GM18502 (cell line): ENCODE results near the gene BAHCC1.

Source experiments
- ATAC-seq: cut with Tn5 transposase; IDR thresholded peaks from one replicate; pipeline ENCODE4 v1.9.1; 2021; ENCODE audit warnings: mild to moderate bottlenecking; ENCODE audit not compliant: unreplicated experiment, poor library complexity

BAHCC1 gene

DNA sequence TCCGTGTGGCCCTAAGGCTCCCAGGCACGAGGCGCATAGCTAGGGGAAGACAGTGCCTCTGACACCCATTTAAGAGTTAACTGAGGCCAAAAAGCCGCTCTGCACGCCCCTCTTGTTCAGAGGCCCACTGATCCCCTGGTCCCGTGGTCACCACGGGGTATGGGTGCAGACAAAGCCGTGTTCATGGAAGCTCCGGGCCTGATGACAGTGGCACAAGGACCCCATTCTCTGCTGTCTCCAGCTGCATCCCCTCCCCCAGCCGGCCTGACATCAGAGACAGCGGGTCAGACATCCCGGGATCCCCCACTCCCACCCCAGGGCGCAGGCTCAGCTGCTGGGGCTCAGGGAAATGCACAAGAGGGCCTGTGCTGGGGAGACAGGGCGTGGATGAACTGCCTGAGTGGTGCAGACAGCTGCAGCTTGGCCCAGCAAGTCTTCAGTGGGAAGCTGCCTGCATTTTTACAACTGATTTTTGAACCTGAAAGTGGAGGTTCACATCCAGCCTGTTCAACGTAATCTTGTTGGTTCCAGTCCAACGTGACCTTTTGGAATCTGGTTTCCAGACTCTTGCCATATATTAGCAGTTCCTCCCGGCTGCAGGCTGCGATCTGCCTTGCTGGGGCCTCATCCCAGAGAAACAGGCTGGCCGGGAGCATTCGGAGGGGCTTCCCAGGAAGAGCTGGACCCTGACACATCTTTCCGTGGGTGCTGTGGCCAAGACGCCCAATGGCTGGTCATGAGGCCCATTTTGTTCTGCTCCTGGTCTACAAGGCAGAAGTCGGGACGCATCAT lies 9.7 kb upstream of the BAHCC1 start:
- no peak for ATAC-seq

DNA sequence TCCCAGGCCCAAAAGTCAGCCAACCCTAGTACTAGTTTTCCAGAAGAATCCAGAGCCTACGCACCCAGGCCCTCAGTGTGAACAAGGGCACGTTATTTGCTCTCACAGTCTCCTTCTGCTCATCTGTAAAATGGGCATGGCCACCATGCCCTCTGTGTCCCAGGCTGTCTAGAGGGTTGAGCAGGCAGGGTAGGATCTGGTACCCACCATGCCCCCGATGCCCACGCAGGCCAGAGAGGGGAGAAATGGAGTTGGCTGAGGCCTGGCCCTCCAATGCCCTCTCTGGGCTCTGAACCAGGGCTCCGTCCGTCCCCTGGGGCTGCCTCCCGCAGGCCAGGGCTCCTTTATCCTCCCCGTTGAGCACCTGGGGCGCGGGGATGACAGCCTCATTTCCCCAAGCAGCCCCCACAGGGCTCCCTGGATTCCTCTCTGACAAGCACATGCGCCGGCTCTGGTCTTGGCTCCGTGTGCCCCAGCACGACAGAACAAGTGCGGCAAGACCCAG lies 9.1 kb upstream of the BAHCC1 start:
- ATAC-seq, result no peak

DNA sequence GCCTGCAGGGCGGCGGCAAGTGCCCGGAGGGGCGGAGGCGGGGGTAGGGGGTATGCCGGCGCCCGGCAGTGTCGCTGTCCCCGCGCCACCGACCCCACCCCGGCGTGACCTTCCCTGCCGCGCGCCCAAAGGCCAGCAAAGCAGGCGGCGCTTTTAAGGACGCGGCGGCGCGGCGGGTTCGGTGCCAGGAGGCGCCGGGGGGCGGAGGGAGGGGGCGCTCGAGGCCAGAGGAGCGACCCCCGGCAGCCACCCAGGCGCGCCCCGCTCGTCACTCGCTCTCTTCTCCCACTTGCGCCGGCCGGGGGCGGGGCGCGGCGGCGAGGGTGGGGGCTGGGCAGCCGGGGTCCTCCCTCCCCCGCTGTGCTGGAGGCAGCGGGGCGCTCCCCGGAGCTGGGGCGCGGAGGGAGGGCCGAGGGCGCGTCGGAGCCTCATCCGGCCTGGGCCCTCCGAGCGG lies 8.6 kb upstream of the BAHCC1 start:
- ATAC-seq, result no peak

DNA sequence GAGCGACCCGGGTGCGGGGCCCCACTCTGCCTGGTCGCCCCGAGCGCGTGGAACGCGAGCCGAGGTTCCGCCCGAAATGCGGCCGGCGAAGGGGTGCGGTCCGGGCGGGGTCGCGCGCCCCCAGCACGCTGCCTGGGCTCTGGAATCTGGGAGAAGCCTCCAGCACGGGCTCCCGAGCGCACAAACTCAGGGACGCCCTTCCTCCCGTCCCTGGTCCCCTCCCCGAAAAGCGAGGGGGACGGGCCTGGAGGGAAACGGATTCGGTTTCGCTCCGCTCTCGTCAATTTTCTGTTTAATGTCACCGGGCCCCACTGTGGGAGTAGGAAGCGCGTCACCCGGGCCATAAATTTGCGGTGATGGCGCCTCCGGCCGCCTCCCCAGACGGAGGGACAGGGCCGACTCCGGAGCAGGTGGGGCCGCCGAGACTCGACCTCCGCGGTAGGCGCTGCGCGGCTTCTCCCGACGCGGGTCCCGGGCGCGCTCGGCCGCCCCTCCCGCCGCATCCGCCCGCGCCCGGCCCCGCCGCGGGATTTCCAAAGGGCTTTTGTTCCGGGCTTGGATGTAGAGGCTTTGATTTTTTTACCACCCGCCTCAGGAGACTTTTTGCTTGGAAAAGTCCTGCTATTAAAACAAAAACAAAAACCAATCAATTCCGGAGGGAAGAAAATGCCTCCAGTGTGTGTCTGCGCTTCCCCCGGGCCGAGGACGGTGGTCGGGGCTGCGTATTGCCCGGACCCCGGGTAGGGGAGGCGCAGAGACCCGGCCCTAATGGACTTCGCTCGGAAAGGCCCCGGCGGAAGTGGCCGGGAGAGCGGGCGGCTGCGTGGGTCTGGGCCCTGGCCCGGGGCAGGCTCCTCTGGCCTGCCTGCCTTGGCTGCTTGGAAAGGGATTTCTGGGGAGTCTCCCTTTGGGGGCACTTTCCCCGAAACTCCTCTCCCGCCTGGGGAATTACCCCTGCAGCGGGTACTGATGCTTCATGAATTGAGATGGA lies 7.9 kb upstream of the BAHCC1 start:
- no peak for ATAC-seq

DNA sequence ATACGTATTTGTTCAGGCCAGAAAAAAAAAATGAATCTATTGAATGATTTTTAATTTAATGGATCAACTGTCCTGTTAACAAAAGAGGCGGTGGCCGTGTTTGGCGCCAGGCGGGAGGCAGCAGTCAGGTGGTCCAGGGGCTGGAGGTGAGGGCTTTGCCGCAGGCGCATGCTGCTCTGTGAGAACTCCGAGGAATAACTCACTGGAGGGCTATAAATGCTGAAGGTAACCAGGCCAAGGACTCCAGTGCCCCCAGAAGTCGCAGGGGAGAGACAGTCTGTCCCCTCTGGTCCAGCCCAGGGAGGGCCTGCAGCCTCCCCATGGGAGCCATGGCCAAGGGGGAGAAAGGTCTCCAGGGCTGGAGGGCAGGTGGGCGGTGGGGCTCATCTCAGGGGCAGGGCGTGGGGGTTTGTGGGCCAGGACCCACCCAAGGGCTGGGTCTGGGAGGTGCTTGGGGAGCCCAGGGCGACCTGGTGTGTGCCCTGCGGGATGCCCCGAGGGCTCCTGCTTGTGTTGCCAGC lies 7.1 kb upstream of the BAHCC1 start:
- no peak for ATAC-seq

DNA sequence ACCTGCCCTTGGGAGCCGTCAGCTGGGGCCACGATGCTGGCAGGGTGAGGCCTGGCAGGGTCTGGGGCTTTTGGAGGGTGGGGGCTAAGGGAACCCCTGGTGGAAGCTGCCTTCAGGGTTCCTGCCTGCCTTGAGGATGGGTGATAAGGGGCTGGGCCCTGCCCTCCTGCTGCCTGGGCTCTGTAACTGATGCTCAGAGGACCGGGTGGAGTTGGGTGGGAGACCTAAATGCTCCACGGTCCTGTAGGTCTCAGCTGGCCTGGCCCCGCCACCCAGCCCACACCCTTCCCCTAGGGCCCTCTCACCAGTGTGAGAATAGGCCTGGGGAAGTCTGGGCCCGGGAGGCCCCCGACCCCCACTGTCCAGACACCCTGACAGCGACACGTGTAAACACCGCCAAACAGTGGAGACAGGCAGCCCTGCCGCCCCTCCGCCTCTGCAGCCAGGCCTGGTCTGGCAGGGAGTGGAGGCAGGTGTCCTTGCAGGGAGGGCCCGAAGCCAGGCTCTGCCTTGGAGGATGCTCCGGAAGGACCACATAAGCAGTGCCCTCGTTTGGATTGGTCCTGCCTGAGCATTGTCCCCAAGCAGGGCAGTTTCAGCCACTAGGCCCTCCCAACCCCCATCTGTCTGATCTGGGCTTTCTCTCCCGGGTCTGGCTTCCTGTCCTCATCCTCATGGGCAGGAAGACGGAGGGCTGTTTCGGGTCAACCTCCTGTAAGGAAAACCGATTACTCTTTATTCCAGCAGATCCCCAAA lies 6.5 kb upstream of the BAHCC1 start:
- no peak for ATAC-seq

DNA sequence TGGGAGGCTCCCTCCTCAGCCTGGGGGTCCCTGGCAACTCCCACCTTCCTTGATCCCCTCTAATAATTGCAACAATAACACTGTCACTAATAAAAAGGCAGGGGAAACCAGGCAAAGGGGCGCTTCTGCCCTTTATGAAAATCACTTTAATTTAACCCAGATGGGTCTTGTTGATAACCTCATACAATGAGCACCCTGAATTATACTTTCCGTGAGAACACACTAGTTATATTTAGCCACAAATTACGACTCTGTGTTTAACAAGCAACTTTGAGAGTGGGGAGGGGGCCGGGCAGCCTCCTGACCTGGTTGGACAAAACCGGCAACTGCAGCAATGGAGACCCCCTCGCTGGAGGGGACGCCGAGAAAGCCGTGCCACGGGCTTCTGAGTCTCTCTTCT lies 5.7 kb upstream of the BAHCC1 start:
- ATAC-seq, result no peak

DNA sequence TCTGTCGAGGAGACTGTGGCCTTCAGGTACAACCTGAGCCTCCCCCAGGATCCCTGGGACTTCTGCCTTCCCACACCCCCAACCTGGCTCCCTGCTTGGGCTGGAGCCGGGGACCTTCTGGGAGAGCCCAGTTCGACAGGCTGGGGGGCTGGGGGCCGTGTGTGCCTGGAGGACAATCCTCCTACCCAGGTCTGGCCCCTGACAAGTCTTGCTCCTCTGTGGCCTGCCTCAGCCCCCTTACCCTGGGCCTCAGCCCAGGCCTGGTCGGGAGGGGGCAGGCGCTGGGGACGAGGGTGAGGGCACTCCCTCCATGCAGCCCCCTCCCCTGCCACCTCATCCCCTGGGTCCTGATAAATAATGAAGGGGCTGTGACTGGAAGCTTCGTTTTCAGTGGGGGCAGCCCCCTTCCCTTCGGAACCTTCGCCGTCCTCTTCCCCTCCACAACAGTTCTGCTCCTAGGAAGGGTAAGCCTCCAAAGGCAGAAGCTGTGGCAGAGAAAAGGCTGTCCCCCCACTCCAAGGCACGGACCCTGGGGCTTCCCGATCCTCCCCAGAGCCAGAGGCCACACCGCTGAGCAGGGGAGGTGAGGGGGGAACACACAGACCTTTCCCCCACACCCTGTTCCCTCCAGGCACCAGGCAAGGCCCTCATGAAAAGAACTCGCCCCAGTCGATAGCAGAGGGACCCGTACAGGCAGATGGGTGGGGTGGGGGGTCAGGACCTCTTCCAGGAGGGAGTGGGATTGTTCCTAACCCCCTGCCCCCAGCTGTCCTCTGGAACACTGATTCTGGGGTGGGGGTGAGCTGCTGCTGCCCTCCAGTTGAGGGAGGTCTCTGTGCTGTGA lies 5.0 kb upstream of the BAHCC1 start:
- ATAC-seq, result no peak

DNA sequence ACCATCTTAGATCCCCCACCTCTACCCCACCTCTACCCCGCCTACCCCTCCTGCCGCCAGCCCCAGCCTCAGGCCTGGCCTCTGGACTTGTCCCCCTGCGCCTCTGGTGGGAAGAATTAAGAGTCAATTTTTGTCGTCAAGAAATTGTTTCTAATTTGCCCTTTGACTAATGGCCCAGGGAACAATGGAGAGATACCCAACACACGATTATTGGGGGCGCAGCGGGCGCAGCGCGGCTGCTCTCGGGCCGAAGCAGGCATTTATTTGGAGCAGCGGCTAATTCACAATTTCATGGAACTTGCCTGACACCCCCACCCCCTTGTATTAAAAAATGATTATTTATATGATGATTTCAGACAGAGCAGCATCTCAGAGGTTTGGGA lies 4.4 kb upstream of the BAHCC1 start:
- ATAC-seq, result no peak

DNA sequence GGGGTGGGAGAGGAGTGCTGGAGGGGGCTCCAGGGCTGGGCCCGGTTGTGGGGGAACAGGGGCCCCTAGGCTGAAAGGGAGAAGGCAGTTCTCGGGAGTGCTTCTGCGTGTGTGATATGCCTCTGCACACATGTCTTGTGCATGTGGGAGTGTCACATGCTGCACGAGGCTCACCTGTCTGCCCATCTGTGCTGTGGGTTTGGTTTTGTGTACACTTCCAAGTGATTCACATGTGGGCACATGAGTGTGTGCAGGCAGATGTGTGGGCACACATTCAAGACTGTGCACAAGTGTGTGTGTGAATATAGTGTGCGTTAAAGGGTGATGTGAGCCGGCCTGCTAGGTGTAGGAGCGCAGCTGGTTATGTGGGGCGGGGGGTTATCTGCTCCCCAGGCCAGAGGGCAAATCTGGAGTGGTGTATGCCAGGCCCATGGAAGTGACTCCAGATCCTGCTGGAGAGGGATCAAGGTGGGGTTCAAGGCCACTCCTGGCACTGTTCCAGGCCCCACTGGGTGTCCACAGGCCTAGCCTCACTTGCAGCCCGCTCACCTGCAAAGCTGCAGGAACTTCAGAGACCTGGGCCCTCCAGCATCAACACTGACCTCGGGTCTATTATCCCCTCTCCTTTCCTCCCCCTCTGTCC lies 3.8 kb upstream of the BAHCC1 start:
- no peak for ATAC-seq

DNA sequence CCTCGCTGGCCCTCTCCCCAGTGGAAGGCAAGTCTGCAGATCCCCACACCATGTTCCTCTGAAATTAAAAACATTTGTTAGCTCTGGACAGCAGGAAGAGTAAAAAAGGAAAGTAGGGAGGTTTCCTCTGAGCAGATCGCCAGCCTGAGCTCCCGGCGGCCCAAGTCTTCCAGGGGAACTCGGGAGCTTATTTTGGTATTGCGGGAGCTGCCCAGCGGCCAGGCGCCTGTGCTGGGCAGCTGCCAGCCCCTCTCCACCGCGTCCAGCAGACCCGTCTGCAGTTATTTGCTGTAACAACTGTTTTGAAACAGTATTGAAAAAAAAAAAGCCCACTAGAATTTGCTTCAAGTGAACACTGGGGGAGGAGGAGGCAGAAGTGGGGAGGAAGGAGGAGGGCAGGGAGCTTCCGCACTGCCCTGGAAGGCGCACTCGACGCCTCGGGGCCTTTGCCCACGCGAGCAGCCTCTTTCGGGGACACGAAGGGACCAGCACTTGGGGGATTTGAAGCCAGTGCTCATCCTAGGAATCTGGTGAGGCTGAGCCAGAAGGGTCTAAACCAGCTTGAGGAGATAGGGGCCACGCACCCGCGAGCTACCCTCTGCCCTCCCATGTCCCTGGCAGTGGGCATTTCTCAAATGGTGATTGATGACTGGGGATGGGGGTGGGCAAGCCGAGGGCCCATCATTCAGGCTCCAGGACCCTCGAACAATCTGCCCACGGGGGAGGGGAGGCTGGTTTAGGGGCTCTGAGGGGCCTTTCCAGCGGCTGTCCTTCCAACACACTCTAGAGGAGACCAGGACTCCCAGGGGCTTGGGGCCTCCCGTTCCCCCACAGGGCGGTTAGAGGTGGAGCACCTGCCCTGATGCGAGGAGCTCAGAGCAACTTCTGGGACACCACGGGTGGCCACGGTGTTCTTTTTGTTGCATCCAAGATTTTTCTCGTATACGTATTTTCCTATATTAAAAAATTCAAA lies 3.0 kb upstream of the BAHCC1 start:
- ATAC-seq, result no peak

DNA sequence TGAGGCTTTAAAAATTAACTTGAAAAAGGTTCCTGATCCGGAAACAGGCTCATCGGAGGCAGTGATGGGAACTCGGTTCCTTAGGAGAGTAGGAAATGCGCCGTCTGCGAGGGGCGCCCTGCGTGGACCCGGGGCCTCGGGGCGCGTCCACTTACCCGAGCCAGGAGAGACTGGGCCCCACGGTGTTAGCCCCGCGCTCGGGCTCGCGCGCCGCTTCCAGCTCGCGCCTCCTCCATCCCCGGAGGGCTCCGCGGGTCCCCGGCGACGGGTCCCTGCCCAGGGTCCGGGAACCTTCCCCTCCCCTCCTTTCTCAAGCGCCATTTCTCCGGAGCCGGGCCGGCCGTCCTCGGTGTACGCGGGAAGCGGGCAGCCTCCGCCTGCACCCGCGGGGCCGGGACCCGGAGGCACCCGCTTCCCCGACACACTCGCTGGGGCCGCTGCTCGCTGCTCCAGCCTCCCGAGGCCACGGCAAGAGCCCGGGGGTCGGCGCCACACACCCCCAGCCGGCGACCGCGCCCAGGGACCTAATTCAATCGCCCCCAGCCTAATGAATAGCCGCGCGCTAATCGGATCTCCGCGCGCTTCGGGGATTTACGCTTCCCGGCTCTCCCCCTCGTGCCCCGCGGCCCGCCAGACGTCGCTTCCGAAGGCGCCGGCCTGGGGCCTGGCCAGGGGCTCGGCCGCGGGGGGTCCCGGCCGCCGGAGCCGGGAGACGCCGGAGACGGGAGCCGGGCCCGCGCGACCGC lies 2.2 kb upstream of the BAHCC1 start:
- no peak for ATAC-seq

DNA sequence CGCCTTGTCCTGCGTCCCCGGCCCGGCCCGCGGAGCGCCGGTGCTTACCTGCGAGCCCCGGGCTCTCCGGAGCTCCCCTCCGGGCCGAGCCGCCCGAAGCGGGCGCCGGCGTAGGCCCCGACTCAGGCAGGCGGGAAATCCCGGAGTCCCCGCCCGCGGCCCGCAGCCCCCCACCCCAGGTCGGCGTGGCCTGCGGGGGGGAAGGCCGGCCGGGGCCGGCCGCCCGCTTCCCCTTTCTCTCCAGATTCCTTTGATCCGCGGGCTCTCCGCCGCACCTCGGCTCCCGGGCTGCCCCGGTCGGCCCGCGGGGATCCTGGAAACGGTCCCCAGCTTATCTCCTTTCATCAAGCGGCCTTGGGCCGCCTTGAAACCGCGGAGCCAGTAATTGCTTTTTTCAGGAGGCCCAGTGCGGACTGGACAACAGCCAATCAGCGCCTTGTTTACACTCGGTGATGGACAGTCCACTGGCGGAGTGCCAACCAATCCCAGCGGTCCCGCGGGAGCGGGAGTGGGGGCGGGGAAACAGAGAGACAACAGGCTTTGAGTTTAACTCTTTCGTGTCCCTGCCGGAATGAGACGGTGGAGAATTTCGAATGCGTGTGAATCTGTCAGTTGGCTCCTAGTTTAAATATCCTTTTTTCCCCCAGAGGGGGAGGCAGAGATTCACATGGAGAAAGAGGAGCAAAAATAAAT lies 1.4 kb upstream of the BAHCC1 start:
- ATAC-seq, result no peak

DNA sequence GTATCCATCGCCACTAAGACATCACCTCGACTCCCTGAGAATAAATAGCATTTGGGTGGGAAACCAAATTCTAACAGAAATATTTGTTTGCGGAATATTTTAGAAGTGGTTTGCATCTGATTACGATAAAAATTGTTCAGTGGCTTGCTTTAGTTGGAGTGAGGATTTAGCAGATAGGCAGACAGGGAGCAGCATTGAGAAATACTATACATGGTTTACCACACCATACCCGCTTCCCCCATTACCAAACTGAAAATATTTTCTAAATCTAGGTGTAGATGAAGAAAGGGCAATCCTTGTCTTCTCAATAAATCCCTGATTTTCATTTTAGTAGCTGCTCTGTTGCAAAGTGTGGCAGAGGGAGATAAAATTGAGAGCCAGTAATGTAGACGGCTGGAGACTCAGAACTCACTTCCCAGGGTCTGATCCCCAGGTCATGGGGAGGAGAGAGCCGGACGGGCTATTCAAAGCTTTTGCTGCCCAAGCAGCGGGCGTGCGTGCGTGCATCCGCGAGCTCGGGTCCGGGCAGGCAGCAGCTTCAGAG lies 808 bp upstream of the BAHCC1 start:
- no peak for ATAC-seq

DNA sequence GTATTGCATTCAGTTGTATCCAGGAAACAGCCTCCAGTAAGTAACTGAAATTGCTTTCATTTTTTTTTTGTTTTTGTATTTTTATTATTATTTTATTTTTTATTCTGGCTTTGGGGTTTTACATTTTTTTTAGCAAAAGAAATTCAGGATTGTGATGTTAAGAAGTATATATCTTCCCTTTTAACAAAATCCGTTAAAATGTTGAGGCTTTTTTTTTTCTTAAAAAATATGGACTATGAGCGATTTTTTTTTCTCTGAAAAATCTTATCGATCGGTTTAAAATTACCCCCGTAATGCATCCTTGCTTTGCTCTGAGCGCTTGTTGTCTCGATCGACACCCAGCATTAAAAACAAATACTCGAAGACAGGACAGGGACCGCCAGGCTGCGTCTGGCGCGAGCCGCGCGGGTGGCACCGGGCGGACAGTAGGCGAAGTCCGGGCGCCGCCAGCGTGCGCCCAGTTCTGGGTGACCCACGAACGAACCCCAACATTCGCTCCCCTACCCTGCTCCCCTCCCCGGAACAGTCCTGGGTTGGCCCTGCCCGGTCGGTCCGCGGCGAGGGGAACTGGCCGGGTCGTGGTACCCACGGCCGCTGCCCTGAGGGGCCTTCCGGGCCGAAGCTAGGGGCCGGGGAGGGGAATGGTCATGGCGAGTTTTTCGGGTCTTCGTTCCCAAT lies 482 bp downstream of the BAHCC1 start:
- ATAC-seq, result no peak

DNA sequence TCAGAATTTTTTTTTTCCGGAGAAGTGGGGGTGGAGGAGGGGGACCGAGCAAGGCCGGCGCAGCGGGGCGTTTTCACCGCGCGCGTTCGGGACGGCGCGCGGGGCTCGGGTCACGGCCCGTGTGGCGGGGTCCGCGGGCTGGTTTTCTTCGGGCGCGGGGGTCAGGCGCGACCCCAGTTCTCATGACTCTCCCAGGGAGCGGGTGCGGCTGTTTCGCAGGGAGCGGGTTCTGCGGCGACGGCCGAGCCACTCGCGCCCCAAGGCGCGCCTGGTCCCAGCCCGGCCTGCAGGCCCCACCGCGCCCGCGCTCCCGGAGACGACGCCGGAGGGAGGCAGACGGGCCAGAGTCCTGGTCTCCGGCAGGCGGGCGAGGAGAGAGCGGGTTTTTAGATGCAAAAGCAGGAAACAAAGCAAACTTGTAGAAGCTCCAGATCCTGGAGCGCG lies 1.0 kb downstream of the BAHCC1 start:
- no peak for ATAC-seq
